Testis (tissue), 3 donors: ENCODE measurements around the gene PLEKHS1. TPM values are rescaled to one million over a fixed set of nuclear protein-coding genes. Genes with fewer than 3 reads are reported as not detected.

Experiments
- DNase-seq: peaks from one replicate; pipeline ENCODE4 v3.0.0-alpha.2; 2019
- H3K27ac ChIP-seq, 2 donors: fragments of 200-600 bp; sonication (generic); one replicate each; pipeline ENCODE4 v1.5.1; 2019
- H3K27me3 ChIP-seq: fragments of 200-600 bp; sonication (generic); one replicate; pipeline ENCODE4 v1.5.1; 2019
- H3K36me3 ChIP-seq: fragments of 200-600 bp; sonication (generic); one replicate; pipeline ENCODE4 v1.5.1; 2017; ENCODE audit warnings: low read depth; ENCODE audit errors: missing control alignments
- H3K4me1 ChIP-seq: fragments of 200-600 bp; sonication (generic); one replicate; pipeline ENCODE4 v1.5.1; 2019
- H3K4me3 ChIP-seq, 2 donors: fragments of 200-600 bp; sonication (generic); one replicate each; pipeline ENCODE4 v1.5.1; 2017 to 2019
- H3K9me3 ChIP-seq: fragments of 200-600 bp; sonication (generic); one replicate; pipeline ENCODE4 v1.5.1; 2017
- POLR2A ChIP-seq: fragments of 450-650 bp; IDR thresholded peaks from one replicate; pipeline ENCODE4 v1.6.1; 2017; ENCODE audit warnings: antibody characterized with exemption, mild to moderate bottlenecking, moderate library complexity
- WGBS, 2 donors: methylation state at CpG; one replicate each; pipeline ENCODE4 v1.1.5; 2018; 5-methylcytosine and 5-hydroxymethylcytosine counted together
- intact Hi-C: fragments of 100-400 bp; cut with DNase I; formaldehyde crosslinking; loops from one replicate; pipeline ENCODE4 v1.15.1; 2023; ENCODE audit warnings: low total_unique reads
- polyA plus RNA-seq: library from polyadenylated mRNA; stranded (reverse); fragments of 350-450 nt; fragmentation: Illumina TruSeq; extraction: RNeasy Lipid Tissue Mini Kit (QIAGEN cat#74804); gene quantifications from one replicate; pipeline ENCODE4 v1.2.3, GENCODE V29; 2014; ENCODE audit warnings: low read depth, low replicate concordance; ENCODE audit not compliant: insufficient read depth
- total RNA-seq, 2 donors: library from RNA; depleted of rRNA; stranded (reverse); fragments of >200 nt; gene quantifications; one replicate each; pipeline ENCODE4 v1.2.3, GENCODE V29; 2016
- TF ChIP-seq, protein P1 (sequence below), 3 experiments: fragments of 450-650 bp in 2 of 3; fragments of 200-600 bp in 1 of 3; sonication (generic) in 1 of 3; IDR thresholded peaks; one replicate each; pipeline ENCODE4 v1.5.1; 2016 to 2019; ENCODE audit warnings: antibody characterized with exemption in 3 of 3, mild to moderate bottlenecking in 2 of 3, moderate library complexity in 1 of 3

Gene PLEKHS1
- total and polyA plus RNA-seq, 3 donors from 2014 or later: 0.31 to 2.2 (median 1.1) TPM

DNA sequence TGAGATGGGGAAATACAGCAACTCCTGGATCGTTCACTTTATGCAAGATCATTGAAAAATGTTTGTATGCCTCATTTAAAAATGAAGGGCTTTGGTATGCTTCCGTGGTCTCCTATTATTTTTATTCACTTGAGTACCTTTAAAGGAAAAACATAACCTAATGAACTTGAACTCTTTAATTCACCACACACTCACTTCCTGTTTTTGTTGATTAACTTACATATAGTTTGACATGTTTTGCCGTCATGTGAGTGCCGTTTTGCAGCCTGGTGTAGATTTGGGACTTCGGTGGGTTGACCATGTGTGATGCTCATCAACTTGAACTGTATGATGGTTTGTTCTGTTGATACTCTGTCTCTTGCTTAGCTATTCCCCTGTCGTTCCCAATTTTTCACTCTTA lies 42.8 kb upstream of the PLEKHS1 start:
- no peak for TF ChIP-seq POLR2A
- TF ChIP-seq, protein P1, sequence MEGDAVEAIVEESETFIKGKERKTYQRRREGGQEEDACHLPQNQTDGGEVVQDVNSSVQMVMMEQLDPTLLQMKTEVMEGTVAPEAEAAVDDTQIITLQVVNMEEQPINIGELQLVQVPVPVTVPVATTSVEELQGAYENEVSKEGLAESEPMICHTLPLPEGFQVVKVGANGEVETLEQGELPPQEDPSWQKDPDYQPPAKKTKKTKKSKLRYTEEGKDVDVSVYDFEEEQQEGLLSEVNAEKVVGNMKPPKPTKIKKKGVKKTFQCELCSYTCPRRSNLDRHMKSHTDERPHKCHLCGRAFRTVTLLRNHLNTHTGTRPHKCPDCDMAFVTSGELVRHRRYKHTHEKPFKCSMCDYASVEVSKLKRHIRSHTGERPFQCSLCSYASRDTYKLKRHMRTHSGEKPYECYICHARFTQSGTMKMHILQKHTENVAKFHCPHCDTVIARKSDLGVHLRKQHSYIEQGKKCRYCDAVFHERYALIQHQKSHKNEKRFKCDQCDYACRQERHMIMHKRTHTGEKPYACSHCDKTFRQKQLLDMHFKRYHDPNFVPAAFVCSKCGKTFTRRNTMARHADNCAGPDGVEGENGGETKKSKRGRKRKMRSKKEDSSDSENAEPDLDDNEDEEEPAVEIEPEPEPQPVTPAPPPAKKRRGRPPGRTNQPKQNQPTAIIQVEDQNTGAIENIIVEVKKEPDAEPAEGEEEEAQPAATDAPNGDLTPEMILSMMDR (IDR thresholded peaks at IDR 0.05): no peak
- no peak for DNase-seq
- no peak overlapping the region for H3K4me3 ChIP-seq
- no peak overlapping the region for H3K27ac ChIP-seq
- no peaks in the 10 kb centered on the region for H3K36me3 ChIP-seq
- WGBS, 2 donors: 94 to 97% methylated on average over 6 of the region's 6 CpGs
- intact Hi-C loops: no loop called here
- no peaks in the 10 kb centered on the region for H3K9me3 ChIP-seq
- no peaks in the 10 kb centered on the region for H3K27me3 ChIP-seq
- peaks cover 6% of the 10 kb centered on the region for H3K4me1 ChIP-seq

GRCh38 chr10:113709221-113709838 lies 42.2 kb upstream of the PLEKHS1 start:
- intact Hi-C loops: no loop called here
- no peaks in the 10 kb centered on the region for H3K27me3 ChIP-seq
- H3K27ac ChIP-seq: no peak overlapping the region
- TF ChIP-seq POLR2A: no peak
- TF ChIP-seq, protein P1 (IDR thresholded peaks at IDR 0.05): no peak
- H3K4me3 ChIP-seq: no peak overlapping the region
- peaks cover 6% of the 10 kb centered on the region for H3K4me1 ChIP-seq
- DNase-seq: no peak
- 72 to 85% methylated on average over 8 of the region's 8 CpGs for WGBS, 2 donors
- H3K9me3 ChIP-seq: no peaks in the 10 kb centered on the region
- H3K36me3 ChIP-seq: no peaks in the 10 kb centered on the region

- no peak overlapping the region for H3K4me3 ChIP-seq
- TF ChIP-seq, protein P1 (IDR thresholded peaks at IDR 0.05): no peak
- no peak for TF ChIP-seq POLR2A
- no peaks in the 10 kb centered on the region for H3K36me3 ChIP-seq
- H3K4me1 ChIP-seq: no peaks in the 10 kb centered on the region
- no peaks in the 10 kb centered on the region for H3K9me3 ChIP-seq
- DNase-seq: no peak
- 64 to 69% methylated on average over 2 of the region's 2 CpGs for WGBS, 2 donors
- H3K27ac ChIP-seq: no peak overlapping the region
- no peaks in the 10 kb centered on the region for H3K27me3 ChIP-seq
- intact Hi-C loops: no loop called here
Observed at GRCh38 chr10:113711142-113711541, 40.3 kb upstream of the PLEKHS1 start.

- intact Hi-C loops: no loop called here
- H3K36me3 ChIP-seq: no peaks in the 10 kb centered on the region
- no peaks in the 10 kb centered on the region for H3K9me3 ChIP-seq
- H3K4me1 ChIP-seq: no peaks in the 10 kb centered on the region
- no peak overlapping the region for H3K4me3 ChIP-seq
- 92 to 93% methylated on average over 3 of the region's 3 CpGs for WGBS, 2 donors
- no peak overlapping the region for H3K27ac ChIP-seq
- TF ChIP-seq POLR2A: no peak
- TF ChIP-seq, protein P1 (IDR thresholded peaks at IDR 0.05): no peak
- H3K27me3 ChIP-seq: no peaks in the 10 kb centered on the region
- DNase-seq: no peak
Observed at GRCh38 chr10:113712024-113712423, 39.5 kb upstream of the PLEKHS1 start.
